WTC11 (cell line): ENCODE data around the gene NCAPD2. TPM values are rescaled to one million over a fixed set of nuclear protein-coding genes. Genes with fewer than 3 reads are reported as not detected.

ENCODE experiments used
- ATAC-seq: fragments of 200-7000 bp; cut with Tn5 transposase; 2 replicates; pipeline ENCODE4 v1.10.0; 2021; ENCODE audit warnings: mild to moderate bottlenecking, moderate library complexity
- CTCF ChIA-PET: fragments of 300-600 bp; sonication (Branson Sonifier 250); formaldehyde crosslinking; loops from one replicate; lab custom pipeline; 2021; ENCODE audit warnings: antibody characterized with exemption; lab: Charles Lee
- POLR2A ChIA-PET: fragments of 350-600 bp; sonication (Branson Sonifier 250); formaldehyde crosslinking; loops from one replicate; lab custom pipeline; 2021; ENCODE audit warnings: antibody characterized with exemption; lab: Charles Lee
- DNase-seq: peaks from one replicate; pipeline ENCODE4 v3.0.0; 2021; ENCODE audit warnings: low spot score
- H3K27ac Mint-ChIP-seq: 2 replicates; pipeline ENCODE4 v1.8.0; 2021; ENCODE audit warnings: mixed read lengths
- H3K27me3 Mint-ChIP-seq: 2 replicates; pipeline ENCODE4 v1.8.0; 2021; ENCODE audit warnings: low read depth, mild to moderate bottlenecking, moderate library complexity, mixed read lengths
- H3K36me3 Mint-ChIP-seq: 2 replicates; pipeline ENCODE4 v1.8.0; 2021; ENCODE audit warnings: mixed read lengths
- H3K4me1 Mint-ChIP-seq: 2 replicates; pipeline ENCODE4 v1.8.0; 2022; ENCODE audit warnings: mixed read lengths
- H3K4me3 Mint-ChIP-seq: 2 replicates; pipeline ENCODE4 v1.8.0; 2021; ENCODE audit warnings: mild to moderate bottlenecking, moderate library complexity, mixed read lengths
- H3K9me3 Mint-ChIP-seq: 2 replicates; pipeline ENCODE4 v1.8.0; 2021; ENCODE audit warnings: mixed read lengths
- AFF4 ChIP-seq: sonication (generic); formaldehyde crosslinking; IDR thresholded peaks from 2 replicates; pipeline ENCODE4 v1.8.1; 2023; ENCODE audit warnings: mild to moderate bottlenecking, missing genetic modification reagents, borderline replicate concordance
- CDX4 ChIP-seq: fragments of 250-450 bp; sonication (Bioruptor Pico); IDR thresholded peaks from 2 replicates; pipeline ENCODE4 v1.9.0; 2021; ENCODE audit warnings: moderate library complexity, mild to moderate bottlenecking, inconsistent platforms, borderline replicate concordance
- CREM ChIP-seq: sonication (generic); formaldehyde crosslinking; IDR thresholded peaks from 2 replicates; pipeline ENCODE4 v1.8.1; 2022; ENCODE audit warnings: mild to moderate bottlenecking, missing genetic modification reagents, moderate library complexity
- ESRRA ChIP-seq: sonication (generic); formaldehyde crosslinking; IDR thresholded peaks from 2 replicates; pipeline ENCODE4 v1.8.1; 2022; ENCODE audit warnings: mild to moderate bottlenecking, missing genetic modification reagents, borderline replicate concordance
- IRF2 ChIP-seq: sonication (generic); formaldehyde crosslinking; IDR thresholded peaks from 2 replicates; pipeline ENCODE4 v1.8.0; 2022; ENCODE audit warnings: low read depth, missing genetic modification reagents, borderline replicate concordance
- JAZF1 ChIP-seq: fragments of 250-450 bp; sonication (Bioruptor Pico); IDR thresholded peaks from 2 replicates; pipeline ENCODE4 v1.9.0; 2021; ENCODE audit warnings: moderate library complexity, mild to moderate bottlenecking, inconsistent platforms
- SMAD4 ChIP-seq: sonication (generic); formaldehyde crosslinking; IDR thresholded peaks from 2 replicates; pipeline ENCODE4 v1.8.0; 2022; ENCODE audit warnings: mild to moderate bottlenecking, missing genetic modification reagents
- USF1 ChIP-seq: sonication (generic); formaldehyde crosslinking; IDR thresholded peaks from 2 replicates; pipeline ENCODE4 v1.8.0; 2022; ENCODE audit warnings: mild to moderate bottlenecking, missing genetic modification reagents
- ZNF232 ChIP-seq: sonication (generic); formaldehyde crosslinking; IDR thresholded peaks from 2 replicates; pipeline ENCODE4 v1.8.0; 2022; ENCODE audit warnings: mild to moderate bottlenecking, missing genetic modification reagents
- ZNF281 ChIP-seq: sonication (generic); formaldehyde crosslinking; IDR thresholded peaks from 2 replicates; pipeline ENCODE4 v1.8.0; 2023; ENCODE audit warnings: mild to moderate bottlenecking, missing genetic modification reagents
- total RNA-seq: library from RNA; stranded (reverse); gene quantifications from 3 replicates; pipeline ENCODE4 v1.2.3, GENCODE V29; 2021

The NCAPD2 gene
- total RNA-seq, 1 experiment from 2014 or later = 141 TPM

- Mint-ChIP-seq H3K27ac (peak overlapping the region; percentile 62), H3K9me3 (no peaks in the 10 kb centered on the region), H3K4me3 (peak overlapping the region; percentile 35; the same call in 1 of the 2 replicates), H3K27me3 (no peaks in the 10 kb centered on the region), H3K36me3 (peaks cover 67% of the 10 kb centered on the region), H3K4me1 (peaks cover 13% of the 10 kb centered on the region)
- DNase-seq (peak; percentile 86), ATAC-seq (peak; percentile 70)
- TF ChIP-seq SMAD4 (no peak), USF1 (CRISPR knock-in tag) (no peak), ZNF281 (CRISPR knock-in tag) (0 out of 2 replicates have a peak, but pooled peaks have one; percentile 44)
- CTCF ChIA-PET = interaction anchor here (0.6 to 2.3 kb wide), 23 partner anchors 12 to 302 kb away, joined by 3 to 24 read pairs (median 4); partner anchors contain the start of genes GAPDH, LPAR5, SPSB2 and USP5
- POLR2A ChIA-PET = interaction anchor here (0.5 to 0.7 kb wide), 3 partner anchors 70 to 815 kb away, joined by 3 read pairs; no protein-coding TSS in a partner anchor
Observed at GRCh38 chr12:6570264-6570887, 76.5 kb downstream of the NCAPD2 start.

- peaks cover 71% of the 10 kb centered on the region for H3K36me3 Mint-ChIP-seq
Observed at GRCh38 chr12:6573001-6573400, 79.1 kb downstream of the NCAPD2 start.

More at GRCh38 chr12:6573001-6573400, 79.1 kb downstream of the NCAPD2 start:
- ATAC-seq (no peak), DNase-seq (no peak)
- TF ChIP-seq ZNF232 = no peak
- no peak for TF ChIP-seq CREM (CRISPR knock-in tag)
- TF ChIP-seq CDX4 (CRISPR knock-in tag) = no peak
- no peak for TF ChIP-seq JAZF1 (CRISPR knock-in tag)
- no peak for TF ChIP-seq ESRRA (CRISPR knock-in tag)
- TF ChIP-seq IRF2 (CRISPR knock-in tag) = no peak
- no peak for TF ChIP-seq AFF4 (CRISPR knock-in tag)
- POLR2A ChIA-PET = interaction anchor here (0.6 kb wide), 1 partner anchor 9 kb away, joined by 3 read pairs; no protein-coding TSS in a partner anchor
- Mint-ChIP-seq H3K27me3 (no peaks in the 10 kb centered on the region), H3K4me3 (no peak overlapping the region), H3K27ac (no peak overlapping the region), H3K4me1 (peaks cover 6% of the 10 kb centered on the region), H3K9me3 (no peaks in the 10 kb centered on the region)
- CTCF ChIA-PET = interaction anchor here (0.7 kb wide), 1 partner anchor 15 kb away, joined by 5 read pairs; no protein-coding TSS in a partner anchor
